Effector CD4-positive, alpha-beta T cell (primary cell): ENCODE results near the gene SNRNP70.
"Not testable (repeated sequence)": the region's sequence is repeated elsewhere in the genome, so short reads cannot be mapped to it uniquely, and the experiment has no call there.

Experiments
- DNase-seq: peaks from one replicate; pipeline ENCODE4 v3.0.0-alpha.2; 2020
- total RNA-seq: gene quantifications from one replicate; lab custom pipeline; 2026; lab: John Stamatoyannopoulos, UW

The SNRNP70 gene, protein sequence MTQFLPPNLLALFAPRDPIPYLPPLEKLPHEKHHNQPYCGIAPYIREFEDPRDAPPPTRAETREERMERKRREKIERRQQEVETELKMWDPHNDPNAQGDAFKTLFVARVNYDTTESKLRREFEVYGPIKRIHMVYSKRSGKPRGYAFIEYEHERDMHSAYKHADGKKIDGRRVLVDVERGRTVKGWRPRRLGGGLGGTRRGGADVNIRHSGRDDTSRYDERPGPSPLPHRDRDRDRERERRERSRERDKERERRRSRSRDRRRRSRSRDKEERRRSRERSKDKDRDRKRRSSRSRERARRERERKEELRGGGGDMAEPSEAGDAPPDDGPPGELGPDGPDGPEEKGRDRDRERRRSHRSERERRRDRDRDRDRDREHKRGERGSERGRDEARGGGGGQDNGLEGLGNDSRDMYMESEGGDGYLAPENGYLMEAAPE
- total RNA-seq, result 455 reads per million, percentile 98 among the genes with 10 or more reads in this experiment

DNA sequence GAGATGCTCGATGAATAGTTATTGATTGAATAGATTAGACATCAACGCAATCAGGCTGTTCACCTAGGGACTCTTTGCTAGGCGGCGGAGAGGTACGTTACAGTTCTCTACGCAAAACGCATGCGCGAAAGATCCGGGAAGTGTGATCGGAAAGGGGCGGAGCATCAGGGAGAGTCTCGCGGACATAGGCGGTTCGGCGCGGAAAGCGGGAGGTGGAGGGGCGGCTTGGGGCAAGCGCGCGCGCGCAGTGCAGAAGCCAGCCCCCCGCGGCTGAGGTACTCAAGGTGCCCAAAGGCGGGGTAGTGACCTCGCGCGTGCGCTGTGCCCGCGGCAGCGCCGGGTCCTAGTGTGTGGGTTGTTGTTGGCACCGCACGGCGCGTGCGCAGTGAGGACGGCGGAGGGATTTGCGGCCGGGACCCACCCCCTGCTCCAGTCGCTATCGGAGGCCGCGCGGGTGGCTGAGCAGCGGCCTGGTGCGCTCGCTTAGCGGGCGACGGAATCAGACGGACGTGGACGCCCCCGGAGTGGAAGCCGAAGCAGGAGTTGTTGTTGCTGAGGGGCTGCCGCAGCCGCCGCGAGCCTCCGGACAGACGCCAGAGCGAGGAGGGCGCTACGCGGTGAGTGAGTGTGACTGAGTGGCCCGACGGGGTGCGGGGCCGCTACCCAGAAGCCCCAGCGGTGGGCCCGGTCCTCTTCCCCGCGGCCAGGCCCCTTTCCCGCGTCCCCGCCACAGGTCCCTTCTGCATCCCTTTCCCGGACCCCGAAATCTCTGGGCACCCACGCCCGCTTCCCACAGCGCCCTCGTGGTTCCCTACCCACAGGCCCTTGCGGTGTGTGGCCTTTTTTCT lies at the start of gene SNRNP70:
Gene SNRNP70 (plus strand): TSS at position 432 of the 848 bp plus-strand sequence. CDS start 964 bp downstream, outside the sequence.
- peak; percentile 98 for DNase-seq

DNA sequence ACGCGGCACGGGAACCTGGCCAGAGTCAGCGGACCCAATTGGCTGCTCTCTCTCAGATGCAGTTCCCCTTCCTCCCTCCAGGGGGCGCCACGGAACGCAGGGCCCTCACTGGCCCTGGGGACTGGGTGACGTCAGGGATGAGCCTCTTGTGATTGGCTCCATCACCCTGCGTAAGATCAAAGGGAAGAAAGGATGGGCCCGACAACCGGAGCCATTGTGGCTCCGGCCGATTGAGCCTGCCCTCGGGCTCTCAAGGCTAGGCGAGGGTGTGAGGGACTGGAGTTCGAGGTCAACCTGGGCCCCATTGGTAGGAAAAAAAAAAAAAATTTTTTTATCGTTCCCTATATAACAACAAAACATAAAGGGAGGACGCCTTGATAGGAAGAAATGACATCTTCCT lies 48.4 kb upstream of the SNRNP70 start, which contains the start of gene CGB1:
Gene CGB1 (minus strand): TSS at position 81 of the 400 bp plus-strand sequence. CDS start 184 bp downstream, outside the sequence.
- not testable (repeated sequence) for DNase-seq

DNA sequence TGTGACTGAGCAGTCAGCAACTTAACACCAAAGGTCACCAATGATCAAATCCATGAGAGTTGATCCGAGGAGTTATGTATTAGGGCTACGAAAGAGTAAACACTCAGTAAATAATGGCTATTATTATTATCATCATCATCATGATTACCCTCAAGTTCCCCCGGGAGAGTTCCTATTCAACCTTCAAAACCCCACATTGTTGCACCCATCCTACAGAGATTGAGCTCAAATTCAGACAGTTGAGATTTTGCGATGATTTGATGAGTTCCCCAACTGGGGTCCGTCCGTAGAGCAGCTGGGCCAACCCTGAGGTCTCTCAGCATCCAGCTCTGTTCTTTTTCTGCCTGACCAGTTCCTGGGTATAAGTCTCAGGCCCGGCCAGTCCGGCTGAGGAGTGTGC lies 47.1 kb upstream of the SNRNP70 start:
- not testable (repeated sequence) for DNase-seq

DNA sequence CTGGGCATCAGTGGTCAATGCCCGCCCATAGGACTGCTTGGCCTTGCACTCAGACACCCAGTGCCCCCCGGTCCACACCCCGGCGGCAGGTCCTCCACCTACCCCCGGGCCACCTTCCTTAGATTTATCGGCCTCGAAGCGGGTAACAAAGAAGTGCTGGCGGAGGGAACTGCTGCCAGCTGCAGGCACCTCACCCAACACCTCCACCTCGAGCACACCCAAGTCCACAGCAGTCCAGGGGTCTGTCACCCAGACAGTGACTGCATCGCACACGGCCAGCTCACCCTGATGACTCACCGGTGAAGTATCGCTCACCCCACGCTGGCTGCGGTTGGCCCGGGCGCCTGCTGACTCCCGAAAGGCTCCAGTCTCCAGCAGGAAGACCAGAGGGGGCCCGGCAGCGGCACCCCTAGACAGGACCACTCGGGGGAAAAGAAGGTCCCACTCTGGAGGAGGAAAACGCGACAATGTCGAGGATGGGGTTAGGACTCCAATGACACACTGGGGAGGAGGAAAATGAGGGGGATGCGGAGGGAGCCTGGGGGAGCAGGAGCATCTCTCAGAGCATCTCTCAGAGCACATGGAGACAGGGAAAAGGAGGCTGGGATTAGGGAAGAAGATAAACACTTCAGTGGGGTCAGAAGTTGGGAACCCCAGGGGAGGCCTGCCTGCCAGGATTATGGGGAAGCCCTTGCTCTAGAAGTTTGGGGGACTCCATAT lies 46.5 kb upstream of the SNRNP70 start:
- not testable (repeated sequence) for DNase-seq

DNA sequence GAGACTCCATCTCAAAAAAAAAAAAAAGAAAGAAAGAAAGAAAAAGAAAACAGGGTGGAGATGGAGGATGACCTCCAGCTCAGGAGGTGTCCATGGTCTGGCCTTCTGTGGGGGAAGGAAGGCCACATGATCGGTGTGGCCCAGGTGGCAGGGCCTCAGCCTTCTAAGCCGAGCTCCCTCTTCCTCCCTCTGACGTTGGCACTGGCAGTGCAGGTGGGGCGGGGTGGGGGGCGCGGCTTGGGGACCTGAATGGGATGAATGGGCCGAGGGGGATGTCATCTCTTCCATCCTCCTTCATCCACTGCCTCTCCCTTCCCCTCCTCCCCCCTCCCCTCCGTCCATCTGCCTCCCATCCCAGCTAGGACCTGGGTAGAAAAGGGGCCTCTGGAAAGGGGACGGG lies 45.5 kb upstream of the SNRNP70 start:
- DNase-seq, result not testable (repeated sequence)

DNA sequence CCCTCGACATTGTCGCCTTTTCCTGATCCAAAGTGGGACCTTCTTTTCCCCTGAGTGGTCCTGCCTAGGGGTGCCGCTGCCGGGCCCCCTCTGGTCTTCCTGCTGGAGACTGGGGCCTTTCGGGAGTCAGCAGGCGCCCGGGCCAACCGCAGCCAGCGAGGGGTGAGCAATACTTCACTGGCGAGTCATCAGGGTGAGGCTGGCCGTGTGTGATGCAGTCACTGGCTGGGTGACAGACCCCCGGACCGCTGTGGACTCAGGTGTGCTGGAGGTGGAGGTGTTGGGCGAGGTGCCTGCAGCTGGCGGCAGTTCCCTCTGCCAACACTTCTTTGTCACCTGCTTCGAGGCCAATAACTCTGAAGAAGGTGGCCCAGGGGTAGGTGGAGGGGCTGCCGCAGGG lies 43.1 kb upstream of the SNRNP70 start:
- no peak for DNase-seq

DNA sequence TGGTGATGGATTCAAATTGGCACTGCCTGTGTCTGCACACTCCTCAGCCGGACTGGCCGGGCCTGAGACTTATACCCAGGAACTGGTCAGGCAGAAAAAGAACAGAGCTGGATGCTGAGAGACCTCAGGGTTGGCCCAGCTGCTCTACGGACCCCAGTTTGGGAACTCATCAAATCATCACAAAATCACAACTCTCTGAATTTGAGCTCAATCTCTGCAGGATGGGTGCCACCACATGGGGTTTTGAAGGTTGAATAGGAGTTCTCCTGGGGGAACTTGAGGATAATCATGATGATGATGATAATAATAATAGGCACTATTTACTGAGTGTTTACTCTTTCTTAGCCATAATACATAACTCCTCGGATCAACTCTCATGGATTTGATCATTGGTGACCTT lies 42.6 kb upstream of the SNRNP70 start:
- DNase-seq, result not testable (repeated sequence)

DNA sequence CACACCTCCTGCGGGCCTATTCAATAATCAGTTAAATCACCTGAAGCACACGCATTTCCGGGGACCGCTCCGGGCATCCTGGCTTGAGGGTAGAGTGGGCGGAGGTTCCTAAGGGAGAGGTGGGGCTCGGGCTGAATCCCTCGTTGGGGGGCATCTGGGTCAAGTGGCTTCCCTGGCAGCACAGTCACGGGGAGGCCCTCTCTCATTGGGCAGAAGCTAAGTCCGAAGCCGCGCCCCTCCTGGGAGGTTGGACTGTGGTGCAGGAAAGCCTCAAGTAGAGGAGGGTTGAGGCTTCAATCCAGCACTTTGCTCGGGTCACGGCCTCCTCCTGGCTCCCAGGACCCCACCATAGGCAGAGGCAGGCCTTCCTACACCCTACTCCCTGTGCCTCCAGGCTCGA lies 41.7 kb upstream of the SNRNP70 start, which contains the start of gene CGB5:
Gene CGB5 (plus strand): TSS at position 301 of the 400 bp plus-strand sequence. CDS start 362 bp downstream, outside the sequence.
- not testable (repeated sequence) for DNase-seq

DNA sequence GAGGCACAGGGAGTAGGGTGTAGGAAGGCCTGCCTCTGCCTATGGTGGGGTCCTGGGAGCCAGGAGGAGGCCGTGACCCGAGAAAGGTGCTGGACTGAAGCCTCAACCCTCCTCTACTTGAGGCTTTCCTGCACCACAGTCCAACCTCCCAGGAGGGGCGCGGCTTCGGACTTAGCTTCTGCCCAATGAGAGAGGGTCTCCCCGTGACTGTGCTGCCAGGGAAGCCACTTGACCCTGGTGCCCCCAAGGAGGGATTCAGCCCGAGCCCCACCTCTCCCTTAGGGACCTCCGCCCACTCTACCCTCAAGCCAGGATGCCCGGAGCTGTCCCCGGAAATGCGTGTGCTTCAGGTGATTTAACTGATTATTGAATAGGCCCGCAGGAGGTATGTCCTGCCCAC lies 36.2 kb upstream of the SNRNP70 start, which contains the start of gene CGB8:
Gene CGB8 (minus strand): TSS at position 101 of the 400 bp plus-strand sequence. CDS start 372 bp downstream, outside the sequence.
- not testable (repeated sequence) for DNase-seq

DNA sequence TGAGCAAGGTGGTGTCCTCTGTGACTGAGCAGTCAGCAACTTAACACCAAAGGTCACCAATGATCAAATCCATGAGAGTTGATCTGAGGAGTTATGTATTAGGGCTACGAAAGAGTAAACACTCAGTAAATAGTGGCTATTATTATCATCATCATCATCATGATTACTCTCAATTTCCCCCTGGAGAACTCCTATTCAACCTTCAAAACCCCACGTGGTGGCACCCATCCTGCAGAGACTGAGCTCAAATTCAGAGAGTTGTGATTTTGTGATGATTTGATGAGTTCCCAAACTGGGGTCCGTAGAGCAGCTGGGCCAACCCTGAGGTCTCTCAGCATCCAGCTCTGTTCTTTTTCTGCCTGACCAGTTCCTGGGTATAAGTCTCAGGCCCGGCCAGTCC lies 35.4 kb upstream of the SNRNP70 start:
- DNase-seq, result not testable (repeated sequence)

DNA sequence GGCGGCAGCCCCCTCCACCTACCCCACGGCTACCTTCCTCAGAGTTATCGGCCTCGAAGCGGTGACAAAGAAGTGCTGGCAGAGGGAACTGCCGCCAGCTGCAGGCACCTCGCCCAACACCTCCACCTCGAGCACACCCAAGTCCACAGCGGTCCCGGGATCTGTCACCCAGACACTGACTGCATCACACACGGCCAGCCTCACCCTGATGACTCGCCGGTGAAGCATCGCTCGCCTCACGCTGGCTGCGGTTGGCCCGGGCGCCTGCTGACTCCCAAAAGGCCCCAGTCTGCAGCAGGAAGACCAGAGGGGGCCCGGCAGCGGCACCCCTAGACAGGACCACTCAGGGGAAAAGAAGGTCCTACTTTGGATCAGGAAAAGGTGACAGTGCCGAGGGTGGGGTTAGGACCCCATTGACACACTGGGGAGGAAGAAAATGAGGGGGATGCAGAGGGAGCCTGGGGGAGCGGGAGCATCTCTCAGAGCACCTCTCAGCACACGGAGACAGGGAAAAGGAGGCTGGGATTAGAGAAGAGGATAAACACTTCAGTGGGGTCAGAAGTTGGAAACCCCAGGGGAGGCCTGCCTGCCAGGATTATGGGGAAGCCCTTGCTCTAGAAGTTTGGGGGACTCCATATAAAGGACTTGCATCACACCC lies 34.7 kb upstream of the SNRNP70 start:
- DNase-seq, result not testable (repeated sequence)

DNA sequence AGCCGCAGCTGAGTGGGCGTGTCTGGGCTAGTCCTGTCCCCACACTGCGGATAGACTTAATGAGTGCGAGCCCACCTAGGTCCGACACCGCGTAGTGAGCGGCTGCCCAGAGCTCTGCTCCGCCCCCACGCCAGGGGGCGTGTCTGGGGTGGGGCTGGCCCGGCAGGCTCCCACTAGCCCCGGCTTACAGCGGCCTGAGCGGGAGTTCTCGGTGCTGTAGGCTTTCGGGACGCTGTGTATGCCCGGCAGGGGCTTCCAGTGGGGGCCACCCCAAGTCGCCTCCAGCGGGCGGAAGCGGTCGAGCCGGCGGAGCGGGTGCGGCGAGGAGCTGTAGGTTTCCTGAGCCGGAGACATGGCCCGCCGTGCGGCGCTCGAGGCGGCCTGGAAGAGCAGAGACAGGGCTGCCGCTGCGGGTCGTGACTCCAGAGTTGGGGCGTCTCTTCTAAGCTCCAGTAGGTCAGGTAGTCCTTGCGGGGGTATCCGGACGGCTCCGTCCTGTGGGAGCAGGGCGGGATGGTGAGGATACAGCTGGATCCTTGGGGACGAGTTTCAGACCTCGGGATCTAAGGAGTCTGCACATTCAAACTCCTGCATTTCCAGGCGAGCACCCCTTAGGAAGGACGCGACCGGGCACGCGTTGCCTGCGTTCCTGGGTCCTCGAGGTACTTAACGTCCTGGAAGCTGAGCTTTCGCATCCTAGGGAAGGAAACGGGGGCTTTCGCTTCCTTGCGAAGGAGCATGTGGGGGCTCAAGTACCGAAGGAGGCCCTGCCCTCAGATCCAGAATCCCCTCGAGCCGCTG lies 28.9 kb upstream of the SNRNP70 start:
- peak; percentile 21 for DNase-seq

DNA sequence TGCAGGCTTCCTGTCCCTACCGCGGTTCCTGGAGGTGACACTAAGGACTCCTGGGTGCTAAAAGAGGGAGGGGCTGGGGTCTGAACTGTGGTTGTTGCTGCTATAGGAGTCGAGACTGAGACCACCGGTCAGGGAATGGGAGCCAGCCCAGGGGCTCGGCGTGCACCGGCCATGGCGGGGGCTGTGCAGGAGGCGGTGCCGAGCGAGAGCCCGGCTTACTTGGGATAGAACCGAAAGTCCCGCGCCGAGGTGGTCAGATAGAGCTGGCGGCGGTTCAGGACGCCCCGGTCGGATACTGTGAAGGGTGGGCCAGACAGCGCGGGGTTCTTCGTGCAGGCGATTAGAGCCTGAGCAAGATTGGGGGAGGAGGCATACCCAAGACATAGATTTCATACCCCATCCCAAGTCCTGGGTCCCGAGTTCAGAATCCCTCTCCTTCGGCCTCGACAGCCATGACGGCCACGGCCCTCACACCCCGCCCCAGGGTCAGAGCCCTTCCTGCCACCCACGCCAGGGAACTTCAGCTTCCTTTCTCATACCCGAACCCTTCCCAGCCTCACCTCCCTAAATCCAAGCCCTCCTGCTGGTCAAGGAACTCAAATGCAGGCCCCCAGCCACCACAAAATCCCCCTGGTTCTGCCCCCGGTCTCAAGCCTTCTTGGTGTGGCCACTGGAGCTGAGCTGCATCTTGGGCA lies 28.2 kb upstream of the SNRNP70 start:
- DNase-seq, result not testable (repeated sequence)

DNA sequence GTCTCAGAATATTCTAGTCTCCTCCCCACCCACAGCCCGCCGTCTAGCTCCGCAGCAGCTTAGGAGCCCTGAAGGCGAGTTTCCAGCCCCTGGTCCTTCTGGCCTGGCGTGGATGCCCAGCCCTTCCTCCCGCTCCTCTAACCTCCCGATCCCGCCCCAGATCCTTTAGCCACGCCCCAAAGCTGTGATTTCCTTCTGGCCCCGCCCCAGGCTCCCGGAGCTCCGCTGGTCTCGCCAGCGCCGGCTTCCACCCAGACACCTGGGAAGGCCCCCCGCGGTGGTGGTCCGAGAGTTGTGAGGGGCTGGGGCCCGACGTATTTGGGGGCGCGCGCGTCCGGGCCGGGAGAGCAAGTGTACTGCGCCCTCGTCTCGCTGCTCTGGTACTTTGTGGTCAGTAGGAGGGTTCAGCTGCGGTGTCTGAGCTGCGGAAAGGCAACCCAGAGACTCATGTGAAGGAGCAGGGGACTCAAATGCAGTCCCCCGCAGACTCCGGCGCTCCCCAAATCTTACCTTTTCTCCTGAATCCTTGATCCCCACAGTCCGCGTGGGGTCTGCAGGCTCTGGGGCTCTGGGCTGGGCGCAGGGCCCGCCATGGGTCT lies 27.5 kb upstream of the SNRNP70 start, which contains the start of gene CGB7:
Gene CGB7 (minus strand): TSS at position 114 of the 599 bp plus-strand sequence. CDS start 2,374 bp downstream, outside the sequence.
- no peak for DNase-seq

DNA sequence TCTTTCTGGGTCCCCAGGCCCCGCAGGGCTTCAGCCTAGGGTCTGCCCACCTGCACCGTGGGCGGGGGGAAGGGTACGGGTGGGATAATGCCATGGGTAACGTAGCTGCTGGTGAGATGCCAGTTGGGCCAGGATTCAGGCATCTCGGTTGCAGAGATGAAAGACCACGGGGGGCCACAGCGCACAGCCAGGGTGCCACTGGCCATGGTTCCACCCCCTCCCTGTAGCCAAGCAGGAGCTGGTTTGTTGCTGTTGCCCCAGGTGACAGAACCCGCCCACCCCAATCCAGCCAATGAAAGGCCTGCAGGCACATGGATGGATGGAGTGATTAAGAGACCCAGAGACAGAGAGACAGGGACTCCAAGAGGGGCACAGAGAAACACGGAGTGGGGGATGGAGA lies 26.7 kb upstream of the SNRNP70 start:
- no peak for DNase-seq

DNA sequence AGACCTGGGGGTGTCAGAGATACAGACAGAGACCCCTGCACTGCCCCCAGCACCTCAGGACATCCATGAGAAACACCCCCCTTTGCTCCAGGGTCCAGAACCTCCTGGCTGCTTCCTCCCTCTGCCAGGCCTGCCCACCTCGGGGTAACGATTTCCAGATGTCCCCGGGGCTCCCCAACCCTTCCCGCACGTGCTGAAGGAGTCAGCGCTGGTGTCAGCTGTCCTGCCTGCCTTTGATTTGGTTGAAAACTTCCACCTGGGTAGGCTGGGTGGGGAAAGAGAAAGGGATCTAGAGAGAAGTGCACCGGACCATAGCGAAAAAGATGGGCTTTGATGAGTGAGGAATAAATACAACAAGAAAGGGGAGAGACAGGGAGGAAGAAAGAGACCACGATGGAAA lies 26.2 kb upstream of the SNRNP70 start:
- DNase-seq, result no peak

DNA sequence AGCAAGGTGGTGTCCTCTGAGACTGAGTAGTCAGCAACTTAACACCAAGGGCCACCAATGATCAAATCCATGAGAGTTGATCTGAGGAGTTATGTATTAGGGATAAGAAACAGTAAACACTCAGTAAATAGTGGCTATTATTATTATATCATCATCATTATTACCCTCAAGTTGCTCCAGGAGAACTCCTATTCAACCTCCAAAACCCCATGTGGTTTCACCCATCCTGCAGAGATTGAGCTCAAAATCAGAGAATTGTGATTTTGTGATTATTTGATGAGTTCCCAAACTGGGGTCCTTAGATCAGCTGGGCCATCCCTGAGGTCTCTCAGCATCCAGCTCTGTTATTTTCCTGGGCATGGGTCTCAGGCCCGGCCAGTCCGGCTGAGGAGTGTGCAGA lies 24.3 kb upstream of the SNRNP70 start:
- DNase-seq, result no peak

DNA sequence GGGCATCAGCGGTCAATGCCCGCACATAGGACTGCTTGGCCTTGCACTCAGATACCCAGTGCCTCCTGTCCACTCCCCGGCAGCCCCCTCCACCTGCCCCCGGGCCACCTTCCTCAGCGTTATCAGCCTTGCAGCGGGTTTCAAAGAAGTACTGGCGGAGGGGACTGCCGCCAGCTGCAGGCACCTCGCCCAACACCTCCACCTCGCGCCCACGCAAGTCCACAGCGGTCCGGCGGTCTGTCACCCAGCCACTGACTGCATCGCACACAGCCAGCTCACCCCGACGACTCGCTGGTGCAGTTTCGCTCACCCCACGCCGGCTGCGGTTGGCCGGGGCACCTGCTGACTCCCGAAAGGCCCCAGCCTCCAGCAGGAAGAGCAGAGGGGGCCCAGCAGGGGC lies 23.8 kb upstream of the SNRNP70 start:
- DNase-seq, result no peak

DNA sequence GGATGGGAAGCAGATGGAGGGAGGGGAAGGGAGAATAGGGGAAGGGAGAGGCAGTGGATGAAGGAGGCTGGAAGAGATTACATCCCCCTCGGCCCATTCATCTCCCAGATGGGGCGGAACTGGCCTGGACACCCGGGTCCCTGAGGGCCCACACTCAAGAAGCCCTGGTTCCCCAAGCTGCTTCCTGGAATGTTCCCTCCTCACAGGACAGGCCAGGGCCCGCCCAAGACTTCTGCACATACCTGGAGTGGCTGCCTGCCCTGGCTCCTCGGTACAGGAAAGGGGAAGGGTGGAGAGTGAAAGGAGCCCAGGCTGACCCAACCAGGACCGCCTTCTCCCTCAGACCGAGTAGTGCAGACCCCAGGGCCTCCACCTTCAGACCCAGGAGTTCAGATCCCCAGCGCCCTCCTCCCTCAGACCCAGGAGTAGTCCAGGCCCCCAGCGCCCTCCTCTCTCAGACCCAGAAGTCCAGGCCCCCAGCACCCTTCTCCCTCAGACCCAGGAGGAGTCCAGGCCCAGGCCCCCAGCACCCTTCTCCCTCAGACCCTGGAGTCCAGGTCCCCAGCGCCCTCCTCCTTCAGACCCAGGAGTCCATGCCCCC lies 21.1 kb upstream of the SNRNP70 start:
- no peak for DNase-seq
